Measurements from ENCODE around the gene UXT.

Gene UXT

DNA sequence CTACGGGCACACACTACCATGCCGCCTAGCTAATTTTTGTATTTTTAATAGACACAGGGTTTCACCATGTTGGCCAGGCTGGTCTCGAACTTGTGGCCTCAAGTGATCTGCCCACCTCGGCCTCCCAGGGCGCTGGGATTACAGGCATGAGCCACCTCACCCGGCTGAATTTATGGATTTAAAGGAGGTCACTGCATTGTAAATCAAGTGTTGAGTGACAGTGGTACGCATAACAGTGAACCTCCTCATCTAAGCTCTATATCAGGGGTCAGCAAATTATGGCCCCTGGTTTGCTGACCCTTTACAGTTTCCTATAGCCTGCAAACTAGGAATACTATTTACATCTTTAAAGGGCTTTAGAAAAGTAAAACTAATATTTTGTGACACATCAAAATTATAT is 2.6 kb upstream of the UXT start:
- Histone ChIP-seq H3K36me3 (ENCODE audit: control insufficient read depth in 2 of 2, insufficient read depth in 1 of 2, low read length in 2 of 2) (peaks cover under 1 to 12% of the 10 kb centered on the region in 2 experiments; a peak in 2 of 3 replicates), H3K4me3 (ENCODE audit: low read depth, low read length) (no peak overlapping the region), H3K27ac (ENCODE audit: extremely low read depth, low read depth, low read length) (no peak overlapping the region), H3K9me3 (ENCODE audit: control insufficient read depth, insufficient read depth, low read depth, low read length) (no peaks in the 10 kb centered on the region), H3K4me1 (ENCODE audit: control insufficient read depth, insufficient read depth, low read length) (no peaks in the 10 kb centered on the region)
- TF ChIP-seq ZNF10 (tag by site-specific recombination; IDR thresholded peaks at IDR 0.05) (no peak), ZNF426 (tag by site-specific recombination; IDR thresholded peaks at IDR 0.05) (no peak), ZNF132 (tag by site-specific recombination; IDR thresholded peaks at IDR 0.05; ENCODE audit: borderline replicate concordance) (no peak), ZNF48 (tag by site-specific recombination; IDR thresholded peaks at IDR 0.05) (no peak), KLF10 (tag by site-specific recombination; IDR thresholded peaks at IDR 0.05) (no peak), ZNF2 (tag by site-specific recombination; IDR thresholded peaks at IDR 0.05) (no peak), SP2 (tag by site-specific recombination; IDR thresholded peaks at IDR 0.05) (no peak)
- TF ChIP-seq, protein P1, sequence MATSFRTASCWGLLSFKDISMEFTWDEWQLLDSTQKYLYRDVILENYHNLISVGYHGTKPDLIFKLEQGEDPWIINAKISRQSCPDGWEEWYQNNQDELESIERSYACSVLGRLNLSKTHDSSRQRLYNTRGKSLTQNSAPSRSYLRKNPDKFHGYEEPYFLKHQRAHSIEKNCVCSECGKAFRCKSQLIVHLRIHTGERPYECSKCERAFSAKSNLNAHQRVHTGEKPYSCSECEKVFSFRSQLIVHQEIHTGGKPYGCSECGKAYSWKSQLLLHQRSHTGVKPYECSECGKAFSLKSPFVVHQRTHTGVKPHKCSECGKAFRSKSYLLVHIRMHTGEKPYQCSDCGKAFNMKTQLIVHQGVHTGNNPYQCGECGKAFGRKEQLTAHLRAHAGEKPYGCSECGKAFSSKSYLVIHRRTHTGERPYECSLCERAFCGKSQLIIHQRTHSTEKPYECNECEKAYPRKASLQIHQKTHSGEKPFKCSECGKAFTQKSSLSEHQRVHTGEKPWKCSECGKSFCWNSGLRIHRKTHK (tag by site-specific recombination; IDR thresholded peaks at IDR 0.05), result no peak
- TF ChIP-seq, protein P2, sequence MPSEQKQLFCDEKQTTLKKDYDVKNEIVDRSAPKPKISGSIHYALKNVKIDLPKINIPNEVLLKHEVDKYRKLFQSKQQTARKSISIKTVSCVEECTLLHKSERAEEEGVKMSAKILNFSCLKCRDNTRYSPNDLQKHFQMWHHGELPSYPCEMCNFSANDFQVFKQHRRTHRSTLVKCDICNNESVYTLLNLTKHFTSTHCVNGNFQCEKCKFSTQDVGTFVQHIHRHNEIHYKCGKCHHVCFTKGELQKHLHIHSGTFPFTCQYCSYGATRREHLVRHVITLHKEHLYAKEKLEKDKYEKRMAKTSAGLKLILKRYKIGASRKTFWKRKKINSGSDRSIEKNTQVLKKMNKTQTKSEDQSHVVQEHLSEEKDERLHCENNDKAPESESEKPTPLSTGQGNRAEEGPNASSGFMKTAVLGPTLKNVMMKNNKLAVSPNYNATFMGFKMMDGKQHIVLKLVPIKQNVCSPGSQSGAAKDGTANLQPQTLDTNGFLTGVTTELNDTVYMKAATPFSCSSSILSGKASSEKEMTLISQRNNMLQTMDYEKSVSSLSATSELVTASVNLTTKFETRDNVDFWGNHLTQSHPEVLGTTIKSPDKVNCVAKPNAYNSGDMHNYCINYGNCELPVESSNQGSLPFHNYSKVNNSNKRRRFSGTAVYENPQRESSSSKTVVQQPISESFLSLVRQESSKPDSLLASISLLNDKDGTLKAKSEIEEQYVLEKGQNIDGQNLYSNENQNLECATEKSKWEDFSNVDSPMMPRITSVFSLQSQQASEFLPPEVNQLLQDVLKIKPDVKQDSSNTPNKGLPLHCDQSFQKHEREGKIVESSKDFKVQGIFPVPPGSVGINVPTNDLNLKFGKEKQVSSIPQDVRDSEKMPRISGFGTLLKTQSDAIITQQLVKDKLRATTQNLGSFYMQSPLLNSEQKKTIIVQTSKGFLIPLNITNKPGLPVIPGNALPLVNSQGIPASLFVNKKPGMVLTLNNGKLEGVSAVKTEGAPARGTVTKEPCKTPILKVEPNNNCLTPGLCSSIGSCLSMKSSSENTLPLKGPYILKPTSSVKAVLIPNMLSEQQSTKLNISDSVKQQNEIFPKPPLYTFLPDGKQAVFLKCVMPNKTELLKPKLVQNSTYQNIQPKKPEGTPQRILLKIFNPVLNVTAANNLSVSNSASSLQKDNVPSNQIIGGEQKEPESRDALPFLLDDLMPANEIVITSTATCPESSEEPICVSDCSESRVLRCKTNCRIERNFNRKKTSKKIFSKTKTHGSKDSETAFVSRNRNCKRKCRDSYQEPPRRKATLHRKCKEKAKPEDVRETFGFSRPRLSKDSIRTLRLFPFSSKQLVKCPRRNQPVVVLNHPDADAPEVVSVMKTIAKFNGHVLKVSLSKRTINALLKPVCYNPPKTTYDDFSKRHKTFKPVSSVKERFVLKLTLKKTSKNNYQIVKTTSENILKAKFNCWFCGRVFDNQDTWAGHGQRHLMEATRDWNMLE (tag by site-specific recombination; conservative IDR thresholded peaks at IDR 0.05; ENCODE audit: low read depth), result no peak
- TF ChIP-seq, protein P3, sequence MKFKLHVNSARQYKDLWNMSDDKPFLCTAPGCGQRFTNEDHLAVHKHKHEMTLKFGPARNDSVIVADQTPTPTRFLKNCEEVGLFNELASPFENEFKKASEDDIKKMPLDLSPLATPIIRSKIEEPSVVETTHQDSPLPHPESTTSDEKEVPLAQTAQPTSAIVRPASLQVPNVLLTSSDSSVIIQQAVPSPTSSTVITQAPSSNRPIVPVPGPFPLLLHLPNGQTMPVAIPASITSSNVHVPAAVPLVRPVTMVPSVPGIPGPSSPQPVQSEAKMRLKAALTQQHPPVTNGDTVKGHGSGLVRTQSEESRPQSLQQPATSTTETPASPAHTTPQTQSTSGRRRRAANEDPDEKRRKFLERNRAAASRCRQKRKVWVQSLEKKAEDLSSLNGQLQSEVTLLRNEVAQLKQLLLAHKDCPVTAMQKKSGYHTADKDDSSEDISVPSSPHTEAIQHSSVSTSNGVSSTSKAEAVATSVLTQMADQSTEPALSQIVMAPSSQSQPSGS (tag by site-specific recombination; IDR thresholded peaks at IDR 0.05; ENCODE audit: low read depth), result no peak
- TF ChIP-seq, protein P4, sequence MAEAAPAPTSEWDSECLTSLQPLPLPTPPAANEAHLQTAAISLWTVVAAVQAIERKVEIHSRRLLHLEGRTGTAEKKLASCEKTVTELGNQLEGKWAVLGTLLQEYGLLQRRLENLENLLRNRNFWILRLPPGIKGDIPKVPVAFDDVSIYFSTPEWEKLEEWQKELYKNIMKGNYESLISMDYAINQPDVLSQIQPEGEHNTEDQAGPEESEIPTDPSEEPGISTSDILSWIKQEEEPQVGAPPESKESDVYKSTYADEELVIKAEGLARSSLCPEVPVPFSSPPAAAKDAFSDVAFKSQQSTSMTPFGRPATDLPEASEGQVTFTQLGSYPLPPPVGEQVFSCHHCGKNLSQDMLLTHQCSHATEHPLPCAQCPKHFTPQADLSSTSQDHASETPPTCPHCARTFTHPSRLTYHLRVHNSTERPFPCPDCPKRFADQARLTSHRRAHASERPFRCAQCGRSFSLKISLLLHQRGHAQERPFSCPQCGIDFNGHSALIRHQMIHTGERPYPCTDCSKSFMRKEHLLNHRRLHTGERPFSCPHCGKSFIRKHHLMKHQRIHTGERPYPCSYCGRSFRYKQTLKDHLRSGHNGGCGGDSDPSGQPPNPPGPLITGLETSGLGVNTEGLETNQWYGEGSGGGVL (tag by site-specific recombination; IDR thresholded peaks at IDR 0.05), result no peak
- POLR2A ChIA-PET, result no interaction called here
- CTCF ChIA-PET, result interaction anchor here (0.5 kb wide), 1 partner anchor 1205 kb away, joined by 7 read pairs; no protein-coding TSS in a partner anchor

DNA sequence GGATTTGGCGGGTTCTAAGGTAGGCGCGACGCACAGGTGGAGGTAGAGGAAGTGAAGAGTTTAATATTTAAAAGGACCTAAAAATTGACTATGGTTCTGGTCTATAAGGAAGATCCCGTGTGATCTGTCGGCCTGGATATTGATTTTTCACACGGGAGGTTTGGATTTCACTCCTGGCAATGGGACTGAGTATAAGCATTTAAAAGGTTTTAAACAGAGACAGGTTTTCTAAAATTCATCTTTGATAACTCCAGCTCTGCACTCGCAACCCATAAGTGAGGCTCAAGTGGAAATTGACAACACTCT is 394 bp upstream of the UXT start:
- CTCF ChIA-PET, result no interaction called here
- POLR2A ChIA-PET, result interaction anchor here (0.5 kb wide), 1 partner anchor 62 kb away, joined by 3 read pairs; no protein-coding TSS in a partner anchor
- peak overlapping the region; percentile 85; the same call in 1 of the 2 replicates for H3K27ac ChIP-seq (ENCODE audit: extremely low read depth, low read depth, low read length)
- TF ChIP-seq EGR2 (tag by site-specific recombination; IDR thresholded peaks at IDR 0.05; ENCODE audit: low read depth), result no peak
- no peak for TF ChIP-seq ZNF211 (tag by site-specific recombination; IDR thresholded peaks at IDR 0.05; ENCODE audit: low read depth)
- TF ChIP-seq KLF7 (tag by site-specific recombination; IDR thresholded peaks at IDR 0.05; ENCODE audit: borderline replicate concordance), result no peak
- TF ChIP-seq HOXC10 (CRISPR knock-in tag; IDR thresholded peaks at IDR 0.05), result no peak
- TF ChIP-seq ZNF426 (tag by site-specific recombination; IDR thresholded peaks at IDR 0.05), result no peak
- no peak for TF ChIP-seq ZEB2 (tag by site-specific recombination; IDR thresholded peaks at IDR 0.05)
- TF ChIP-seq, protein P5, sequence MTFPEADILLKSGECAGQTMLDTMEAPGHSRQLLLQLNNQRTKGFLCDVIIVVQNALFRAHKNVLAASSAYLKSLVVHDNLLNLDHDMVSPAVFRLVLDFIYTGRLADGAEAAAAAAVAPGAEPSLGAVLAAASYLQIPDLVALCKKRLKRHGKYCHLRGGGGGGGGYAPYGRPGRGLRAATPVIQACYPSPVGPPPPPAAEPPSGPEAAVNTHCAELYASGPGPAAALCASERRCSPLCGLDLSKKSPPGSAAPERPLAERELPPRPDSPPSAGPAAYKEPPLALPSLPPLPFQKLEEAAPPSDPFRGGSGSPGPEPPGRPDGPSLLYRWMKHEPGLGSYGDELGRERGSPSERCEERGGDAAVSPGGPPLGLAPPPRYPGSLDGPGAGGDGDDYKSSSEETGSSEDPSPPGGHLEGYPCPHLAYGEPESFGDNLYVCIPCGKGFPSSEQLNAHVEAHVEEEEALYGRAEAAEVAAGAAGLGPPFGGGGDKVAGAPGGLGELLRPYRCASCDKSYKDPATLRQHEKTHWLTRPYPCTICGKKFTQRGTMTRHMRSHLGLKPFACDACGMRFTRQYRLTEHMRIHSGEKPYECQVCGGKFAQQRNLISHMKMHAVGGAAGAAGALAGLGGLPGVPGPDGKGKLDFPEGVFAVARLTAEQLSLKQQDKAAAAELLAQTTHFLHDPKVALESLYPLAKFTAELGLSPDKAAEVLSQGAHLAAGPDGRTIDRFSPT (tag by site-specific recombination; IDR thresholded peaks at IDR 0.05), result no peak
- no peak for TF ChIP-seq ZNF530 (tag by site-specific recombination; IDR thresholded peaks at IDR 0.05; ENCODE audit: low read depth)
- no peak; the same call in 1 of the 2 replicates for TF ChIP-seq ZXDB (tag by site-specific recombination; IDR thresholded peaks at IDR 0.05)
- TF ChIP-seq, protein P6, sequence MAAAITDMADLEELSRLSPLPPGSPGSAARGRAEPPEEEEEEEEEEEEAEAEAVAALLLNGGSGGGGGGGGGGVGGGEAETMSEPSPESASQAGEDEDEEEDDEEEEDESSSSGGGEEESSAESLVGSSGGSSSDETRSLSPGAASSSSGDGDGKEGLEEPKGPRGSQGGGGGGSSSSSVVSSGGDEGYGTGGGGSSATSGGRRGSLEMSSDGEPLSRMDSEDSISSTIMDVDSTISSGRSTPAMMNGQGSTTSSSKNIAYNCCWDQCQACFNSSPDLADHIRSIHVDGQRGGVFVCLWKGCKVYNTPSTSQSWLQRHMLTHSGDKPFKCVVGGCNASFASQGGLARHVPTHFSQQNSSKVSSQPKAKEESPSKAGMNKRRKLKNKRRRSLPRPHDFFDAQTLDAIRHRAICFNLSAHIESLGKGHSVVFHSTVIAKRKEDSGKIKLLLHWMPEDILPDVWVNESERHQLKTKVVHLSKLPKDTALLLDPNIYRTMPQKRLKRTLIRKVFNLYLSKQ (tag by site-specific recombination; IDR thresholded peaks at IDR 0.05; ENCODE audit: borderline replicate concordance), result no peak
- no peak for TF ChIP-seq FEZF1 (tag by site-specific recombination; IDR thresholded peaks at IDR 0.05)

More for the DNA sequence above, 394 bp upstream of the UXT start:
- H3K4me3 ChIP-seq (ENCODE audit: low read depth, low read length), result peak overlapping the region; percentile 78
- no peaks in the 10 kb centered on the region for H3K9me3 ChIP-seq (ENCODE audit: control insufficient read depth, insufficient read depth, low read depth, low read length)
- H3K4me1 ChIP-seq (ENCODE audit: control insufficient read depth, insufficient read depth, low read length), result no peaks in the 10 kb centered on the region
- peaks cover 8 to 33% of the 10 kb centered on the region in 2 experiments; a peak in 2 of 3 replicates for H3K36me3 ChIP-seq (ENCODE audit: control insufficient read depth in 2 of 2, insufficient read depth in 1 of 2, low read length in 2 of 2)
